A673 (cell line): ENCODE data around the gene GARNL3. TPM values are rescaled to one million over a fixed set of nuclear protein-coding genes. Genes with fewer than 3 reads are reported as not detected.

Source experiments
- BruUV-seq: library from RNA; stranded (reverse); fragments of 400-500 nt; replicated peaks from 2 replicates; lab custom pipeline; 2021; lab: Mats Ljungman, UMichigan
- CTCF ChIA-PET: fragments of 300-600 bp; sonication (Branson Sonifier 250); formaldehyde crosslinking; loops from one replicate; lab custom pipeline; 2022; ENCODE audit warnings: antibody characterized with exemption; lab: Charles Lee
- POLR2A ChIA-PET: fragments of 300-600 bp; sonication (Branson Sonifier 250); formaldehyde crosslinking; loops from one replicate; lab custom pipeline; 2022; ENCODE audit warnings: antibody characterized with exemption; ENCODE audit not compliant: low non-redundant PET; lab: Charles Lee
- DNase-seq: peaks from one replicate; pipeline ENCODE4 v3.0.0-alpha.2; 2015; ENCODE audit warnings: low spot score
- H3K27ac ChIP-seq: fragments of 200-600 bp; sonication (generic); 2 replicates; pipeline ENCODE4 v1.5.1; 2016; ENCODE audit warnings: mixed run types, low read depth, mild to moderate bottlenecking, mixed read lengths, antibody characterized with exemption, low read length; ENCODE audit not compliant: poor library complexity, severe bottlenecking
- H3K27me3 ChIP-seq: fragments of 200-600 bp; sonication (generic); replicated peaks from 2 replicates; pipeline ENCODE4 v1.6.1; 2017; ENCODE audit warnings: mixed run types, low read depth, mild to moderate bottlenecking, mixed read lengths, antibody characterized with exemption, low read length; ENCODE audit not compliant: insufficient read depth, poor library complexity
- H3K36me3 ChIP-seq: fragments of 200-600 bp; sonication (generic); 2 replicates; pipeline ENCODE4 v1.6.1; 2016; ENCODE audit warnings: mixed run types, mild to moderate bottlenecking, mixed read lengths, antibody characterized with exemption, low read length; ENCODE audit not compliant: insufficient read depth, poor library complexity, severe bottlenecking
- H3K4me1 ChIP-seq: fragments of 200-600 bp; sonication (generic); 2 replicates; pipeline ENCODE4 v1.6.1; 2017; ENCODE audit warnings: mixed run types, mild to moderate bottlenecking, mixed read lengths, antibody characterized with exemption, low read length; ENCODE audit not compliant: insufficient read depth, poor library complexity, severe bottlenecking
- H3K4me3 ChIP-seq: fragments of 200-600 bp; sonication (generic); 2 replicates; pipeline ENCODE4 v1.5.1; 2016; ENCODE audit warnings: low read depth, mixed run types, mild to moderate bottlenecking, mixed read lengths, low read length; ENCODE audit not compliant: poor library complexity, severe bottlenecking
- H3K9me3 ChIP-seq: fragments of 200-600 bp; sonication (generic); 2 replicates; pipeline ENCODE4 v1.6.1; 2016; ENCODE audit warnings: mixed run types, low read depth, mild to moderate bottlenecking, mixed read lengths, antibody characterized with exemption, low read length; ENCODE audit not compliant: poor library complexity, severe bottlenecking
- CTCF ChIP-seq: fragments of 300-800, 200-600 bp; sonication (generic); conservative IDR thresholded peaks from 2 replicates; pipeline ENCODE4 v1.5.1; 2017; ENCODE audit warnings: low read depth, mild to moderate bottlenecking, antibody characterized with exemption, low read length, moderate library complexity, mixed read lengths
- EZH2 ChIP-seq: fragments of 200-600 bp; sonication (generic); IDR thresholded peaks from 2 replicates; pipeline ENCODE4 v1.6.1; 2017; ENCODE audit warnings: borderline replicate concordance, low read depth, mild to moderate bottlenecking, mixed read lengths, antibody characterized with exemption, low read length; ENCODE audit not compliant: poor library complexity, severe bottlenecking
- intact Hi-C: fragments of 100-400 bp; cut with micrococcal nuclease; formaldehyde crosslinking; loops from one replicate; pipeline ENCODE4 v1.10.0; 2022; ENCODE audit not compliant: unreplicated experiment
- total RNA-seq: library from RNA; stranded (reverse); gene quantifications from 2 replicates; pipeline ENCODE4 v1.2.3, GENCODE V29; 2021

GARNL3 gene
- total RNA-seq, 1 experiment from 2014 or later: 7.8 TPM

- intact Hi-C loops: no loop called here
- H3K4me1 ChIP-seq: peaks cover 20% of the 10 kb centered on the region
- no TSS peak for BruUV-seq
- H3K27ac ChIP-seq: no peak overlapping the region
- ChIA-PET POLR2A (no interaction called here), CTCF (interaction anchor here (0.5 kb wide), 1 partner anchor 23 kb away, joined by 3 read pairs; no protein-coding TSS in a partner anchor)
- no peak for DNase-seq
- TF ChIP-seq CTCF: no peak
- TF ChIP-seq EZH2: no peak
- H3K36me3 ChIP-seq: no peaks in the 10 kb centered on the region
- H3K9me3 ChIP-seq: no peaks in the 10 kb centered on the region
- no peaks in the 10 kb centered on the region for H3K27me3 ChIP-seq
- no peak overlapping the region for H3K4me3 ChIP-seq
Observed at GRCh38 chr9:127229691-127230417, 34.7 kb upstream of the GARNL3 start.

GRCh38 chr9:127231666-127232065, 32.9 kb upstream of the GARNL3 start:
- ChIA-PET POLR2A (no interaction called here), CTCF (no interaction called here)
- intact Hi-C loops: no loop called here
- BruUV-seq: no TSS peak
- H3K4me3 ChIP-seq: no peak overlapping the region
- H3K36me3 ChIP-seq: no peaks in the 10 kb centered on the region
- no peaks in the 10 kb centered on the region for H3K9me3 ChIP-seq
- TF ChIP-seq EZH2: no peak
- no peak for TF ChIP-seq CTCF
- no peaks in the 10 kb centered on the region for H3K27me3 ChIP-seq
- peaks cover 15% of the 10 kb centered on the region for H3K4me1 ChIP-seq
- no peak overlapping the region for H3K27ac ChIP-seq
- DNase-seq: no peak

GRCh38 chr9:127232833-127233549, 31.6 kb upstream of the GARNL3 start:
- no peak overlapping the region for H3K27ac ChIP-seq
- H3K36me3 ChIP-seq: no peaks in the 10 kb centered on the region
- no peak overlapping the region for H3K4me3 ChIP-seq
- no peaks in the 10 kb centered on the region for H3K9me3 ChIP-seq
- DNase-seq: no peak
- no TSS peak for BruUV-seq
- intact Hi-C loops: no loop called here
- TF ChIP-seq CTCF (no peak), EZH2 (no peak)
- H3K27me3 ChIP-seq: no peaks in the 10 kb centered on the region
- CTCF ChIA-PET: no interaction called here
- POLR2A ChIA-PET: interaction anchor here (0.5 kb wide), 1 partner anchor 18 kb away, joined by 6 read pairs; no protein-coding TSS in a partner anchor
- peaks cover 15% of the 10 kb centered on the region for H3K4me1 ChIP-seq
